HEK293 (cell line): Measurements from ENCODE around the gene CDH6.

Experiments used
- KLF10 ChIP-seq: fragments of 450-650 bp; IDR thresholded peaks from 2 replicates; pipeline ENCODE4 v1.5.1; 2018; ENCODE audit warnings: missing biosample characterization, mild to moderate bottlenecking, missing genetic modification characterization
- REPIN1 ChIP-seq: fragments of 450-650 bp; formaldehyde crosslinking; IDR thresholded peaks from 2 replicates; pipeline ENCODE4 v1.5.1; 2017; ENCODE audit warnings: missing biosample characterization, missing genetic modification characterization, low read depth
- ZNF138 ChIP-seq: fragments of 450-650 bp; formaldehyde crosslinking; IDR thresholded peaks from 2 replicates; pipeline ENCODE4 v1.5.1; 2016; ENCODE audit warnings: missing biosample characterization, missing genetic modification characterization, borderline replicate concordance
- ZNF658 ChIP-seq: fragments of 450-650 bp; formaldehyde crosslinking; IDR thresholded peaks from 2 replicates; pipeline ENCODE4; 2016; ENCODE audit warnings: missing biosample characterization, missing genetic modification characterization
- TF ChIP-seq, protein P1 (sequence below): fragments of 450-650 bp; formaldehyde crosslinking; IDR thresholded peaks from 2 replicates; pipeline ENCODE4 v1.5.1; 2016; ENCODE audit warnings: missing biosample characterization, missing genetic modification characterization
- TF ChIP-seq, protein P2 (sequence below): fragments of 450-650 bp; formaldehyde crosslinking; IDR thresholded peaks from 2 replicates; pipeline ENCODE4 v1.5.1; 2016; ENCODE audit warnings: missing biosample characterization, missing genetic modification characterization
- TF ChIP-seq, protein P3 (sequence below): fragments of 450-650 bp; formaldehyde crosslinking; IDR thresholded peaks from 2 replicates; pipeline ENCODE4 v1.5.1; 2016; ENCODE audit warnings: missing biosample characterization, missing genetic modification characterization, low read depth
- TF ChIP-seq, protein P4 (sequence below): IDR thresholded peaks from 2 replicates; pipeline ENCODE4 v1.6.1; 2011; ENCODE audit warnings: mild to moderate bottlenecking, low read depth, low read length, borderline replicate concordance
- TF ChIP-seq, protein P5 (sequence below): fragments of 450-650 bp; formaldehyde crosslinking; IDR thresholded peaks from 2 replicates; pipeline ENCODE4 v1.5.1; 2016; ENCODE audit warnings: missing biosample characterization, missing genetic modification characterization
- TF ChIP-seq, protein P6 (sequence below): fragments of 450-650 bp; formaldehyde crosslinking; IDR thresholded peaks from 2 replicates; pipeline ENCODE4 v1.5.1; 2016; ENCODE audit warnings: missing biosample characterization, missing genetic modification characterization, low read depth
- TF ChIP-seq, protein P7 (sequence below): fragments of 450-650 bp; formaldehyde crosslinking; IDR thresholded peaks from 2 replicates; pipeline ENCODE4 v1.5.1; 2016; ENCODE audit warnings: missing biosample characterization, missing genetic modification characterization
- TF ChIP-seq, protein P8 (sequence below): sonication (generic); formaldehyde crosslinking; IDR thresholded peaks from 2 replicates; pipeline ENCODE4 v1.8.1; 2022; ENCODE audit warnings: mild to moderate bottlenecking, moderate library complexity, missing genetic modification reagents

DNA sequence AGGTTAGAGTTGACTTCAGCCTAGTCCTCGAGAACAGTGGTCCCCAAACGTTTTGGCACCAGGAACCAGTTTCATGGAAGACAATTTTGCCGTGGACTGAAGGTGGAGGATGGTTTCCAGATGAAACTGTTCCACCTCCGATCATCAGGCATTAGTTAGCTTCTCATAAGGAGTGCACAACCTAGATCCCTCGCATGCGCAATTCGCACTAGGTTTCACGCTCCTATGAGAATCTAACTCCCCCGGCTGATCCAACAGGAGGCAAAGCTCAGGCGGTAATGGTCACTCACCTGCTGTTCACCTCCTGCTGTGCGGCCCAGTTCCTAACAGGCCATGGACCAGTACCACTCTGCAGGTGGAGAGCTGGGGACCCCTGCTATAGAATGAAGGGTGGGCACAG lies 163.6 kb downstream of the CDH6 start:
- TF ChIP-seq, protein P1, sequence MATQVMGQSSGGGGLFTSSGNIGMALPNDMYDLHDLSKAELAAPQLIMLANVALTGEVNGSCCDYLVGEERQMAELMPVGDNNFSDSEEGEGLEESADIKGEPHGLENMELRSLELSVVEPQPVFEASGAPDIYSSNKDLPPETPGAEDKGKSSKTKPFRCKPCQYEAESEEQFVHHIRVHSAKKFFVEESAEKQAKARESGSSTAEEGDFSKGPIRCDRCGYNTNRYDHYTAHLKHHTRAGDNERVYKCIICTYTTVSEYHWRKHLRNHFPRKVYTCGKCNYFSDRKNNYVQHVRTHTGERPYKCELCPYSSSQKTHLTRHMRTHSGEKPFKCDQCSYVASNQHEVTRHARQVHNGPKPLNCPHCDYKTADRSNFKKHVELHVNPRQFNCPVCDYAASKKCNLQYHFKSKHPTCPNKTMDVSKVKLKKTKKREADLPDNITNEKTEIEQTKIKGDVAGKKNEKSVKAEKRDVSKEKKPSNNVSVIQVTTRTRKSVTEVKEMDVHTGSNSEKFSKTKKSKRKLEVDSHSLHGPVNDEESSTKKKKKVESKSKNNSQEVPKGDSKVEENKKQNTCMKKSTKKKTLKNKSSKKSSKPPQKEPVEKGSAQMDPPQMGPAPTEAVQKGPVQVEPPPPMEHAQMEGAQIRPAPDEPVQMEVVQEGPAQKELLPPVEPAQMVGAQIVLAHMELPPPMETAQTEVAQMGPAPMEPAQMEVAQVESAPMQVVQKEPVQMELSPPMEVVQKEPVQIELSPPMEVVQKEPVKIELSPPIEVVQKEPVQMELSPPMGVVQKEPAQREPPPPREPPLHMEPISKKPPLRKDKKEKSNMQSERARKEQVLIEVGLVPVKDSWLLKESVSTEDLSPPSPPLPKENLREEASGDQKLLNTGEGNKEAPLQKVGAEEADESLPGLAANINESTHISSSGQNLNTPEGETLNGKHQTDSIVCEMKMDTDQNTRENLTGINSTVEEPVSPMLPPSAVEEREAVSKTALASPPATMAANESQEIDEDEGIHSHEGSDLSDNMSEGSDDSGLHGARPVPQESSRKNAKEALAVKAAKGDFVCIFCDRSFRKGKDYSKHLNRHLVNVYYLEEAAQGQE (tag by site-specific recombination), result no peak
- TF ChIP-seq, protein P2, sequence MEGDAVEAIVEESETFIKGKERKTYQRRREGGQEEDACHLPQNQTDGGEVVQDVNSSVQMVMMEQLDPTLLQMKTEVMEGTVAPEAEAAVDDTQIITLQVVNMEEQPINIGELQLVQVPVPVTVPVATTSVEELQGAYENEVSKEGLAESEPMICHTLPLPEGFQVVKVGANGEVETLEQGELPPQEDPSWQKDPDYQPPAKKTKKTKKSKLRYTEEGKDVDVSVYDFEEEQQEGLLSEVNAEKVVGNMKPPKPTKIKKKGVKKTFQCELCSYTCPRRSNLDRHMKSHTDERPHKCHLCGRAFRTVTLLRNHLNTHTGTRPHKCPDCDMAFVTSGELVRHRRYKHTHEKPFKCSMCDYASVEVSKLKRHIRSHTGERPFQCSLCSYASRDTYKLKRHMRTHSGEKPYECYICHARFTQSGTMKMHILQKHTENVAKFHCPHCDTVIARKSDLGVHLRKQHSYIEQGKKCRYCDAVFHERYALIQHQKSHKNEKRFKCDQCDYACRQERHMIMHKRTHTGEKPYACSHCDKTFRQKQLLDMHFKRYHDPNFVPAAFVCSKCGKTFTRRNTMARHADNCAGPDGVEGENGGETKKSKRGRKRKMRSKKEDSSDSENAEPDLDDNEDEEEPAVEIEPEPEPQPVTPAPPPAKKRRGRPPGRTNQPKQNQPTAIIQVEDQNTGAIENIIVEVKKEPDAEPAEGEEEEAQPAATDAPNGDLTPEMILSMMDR (tag by site-specific recombination), result no peak
- TF ChIP-seq, protein P3, sequence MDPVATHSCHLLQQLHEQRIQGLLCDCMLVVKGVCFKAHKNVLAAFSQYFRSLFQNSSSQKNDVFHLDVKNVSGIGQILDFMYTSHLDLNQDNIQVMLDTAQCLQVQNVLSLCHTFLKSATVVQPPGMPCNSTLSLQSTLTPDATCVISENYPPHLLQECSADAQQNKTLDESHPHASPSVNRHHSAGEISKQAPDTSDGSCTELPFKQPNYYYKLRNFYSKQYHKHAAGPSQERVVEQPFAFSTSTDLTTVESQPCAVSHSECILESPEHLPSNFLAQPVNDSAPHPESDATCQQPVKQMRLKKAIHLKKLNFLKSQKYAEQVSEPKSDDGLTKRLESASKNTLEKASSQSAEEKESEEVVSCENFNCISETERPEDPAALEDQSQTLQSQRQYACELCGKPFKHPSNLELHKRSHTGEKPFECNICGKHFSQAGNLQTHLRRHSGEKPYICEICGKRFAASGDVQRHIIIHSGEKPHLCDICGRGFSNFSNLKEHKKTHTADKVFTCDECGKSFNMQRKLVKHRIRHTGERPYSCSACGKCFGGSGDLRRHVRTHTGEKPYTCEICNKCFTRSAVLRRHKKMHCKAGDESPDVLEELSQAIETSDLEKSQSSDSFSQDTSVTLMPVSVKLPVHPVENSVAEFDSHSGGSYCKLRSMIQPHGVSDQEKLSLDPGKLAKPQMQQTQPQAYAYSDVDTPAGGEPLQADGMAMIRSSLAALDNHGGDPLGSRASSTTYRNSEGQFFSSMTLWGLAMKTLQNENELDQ (tag by site-specific recombination), result no peak
- TF ChIP-seq, protein P4, sequence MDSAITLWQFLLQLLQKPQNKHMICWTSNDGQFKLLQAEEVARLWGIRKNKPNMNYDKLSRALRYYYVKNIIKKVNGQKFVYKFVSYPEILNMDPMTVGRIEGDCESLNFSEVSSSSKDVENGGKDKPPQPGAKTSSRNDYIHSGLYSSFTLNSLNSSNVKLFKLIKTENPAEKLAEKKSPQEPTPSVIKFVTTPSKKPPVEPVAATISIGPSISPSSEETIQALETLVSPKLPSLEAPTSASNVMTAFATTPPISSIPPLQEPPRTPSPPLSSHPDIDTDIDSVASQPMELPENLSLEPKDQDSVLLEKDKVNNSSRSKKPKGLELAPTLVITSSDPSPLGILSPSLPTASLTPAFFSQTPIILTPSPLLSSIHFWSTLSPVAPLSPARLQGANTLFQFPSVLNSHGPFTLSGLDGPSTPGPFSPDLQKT, result no peak
- TF ChIP-seq, protein P5, sequence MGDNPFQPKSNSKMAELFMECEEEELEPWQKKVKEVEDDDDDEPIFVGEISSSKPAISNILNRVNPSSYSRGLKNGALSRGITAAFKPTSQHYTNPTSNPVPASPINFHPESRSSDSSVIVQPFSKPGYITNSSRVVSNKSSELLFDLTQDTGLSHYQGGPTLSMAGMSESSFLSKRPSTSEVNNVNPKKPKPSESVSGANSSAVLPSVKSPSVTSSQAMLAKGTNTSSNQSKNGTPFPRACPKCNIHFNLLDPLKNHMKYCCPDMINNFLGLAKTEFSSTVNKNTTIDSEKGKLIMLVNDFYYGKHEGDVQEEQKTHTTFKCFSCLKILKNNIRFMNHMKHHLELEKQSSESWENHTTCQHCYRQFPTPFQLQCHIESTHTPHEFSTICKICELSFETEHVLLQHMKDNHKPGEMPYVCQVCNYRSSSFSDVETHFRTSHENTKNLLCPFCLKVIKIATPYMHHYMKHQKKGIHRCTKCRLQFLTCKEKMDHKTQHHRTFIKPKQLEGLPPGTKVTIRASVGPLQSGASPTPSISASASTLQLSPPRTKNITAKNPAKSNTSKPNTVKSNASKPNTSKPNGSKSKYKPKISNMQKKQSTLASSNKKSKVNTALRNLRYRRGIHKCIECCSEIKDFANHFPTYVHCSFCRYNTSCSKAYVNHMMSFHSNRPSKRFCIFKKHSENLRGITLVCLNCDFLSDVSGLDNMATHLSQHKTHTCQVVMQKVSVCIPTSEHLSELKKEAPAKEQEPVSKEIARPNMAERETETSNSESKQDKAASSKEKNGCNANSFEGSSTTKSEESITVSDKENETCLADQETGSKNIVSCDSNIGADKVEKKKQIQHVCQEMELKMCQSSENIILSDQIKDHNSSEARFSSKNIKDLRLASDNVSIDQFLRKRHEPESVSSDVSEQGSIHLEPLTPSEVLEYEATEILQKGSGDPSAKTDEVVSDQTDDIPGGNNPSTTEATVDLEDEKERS (tag by site-specific recombination), result no peak
- no peak for TF ChIP-seq REPIN1 (tag by site-specific recombination)
- TF ChIP-seq KLF10 (tag by site-specific recombination), result no peak
- TF ChIP-seq, protein P6, sequence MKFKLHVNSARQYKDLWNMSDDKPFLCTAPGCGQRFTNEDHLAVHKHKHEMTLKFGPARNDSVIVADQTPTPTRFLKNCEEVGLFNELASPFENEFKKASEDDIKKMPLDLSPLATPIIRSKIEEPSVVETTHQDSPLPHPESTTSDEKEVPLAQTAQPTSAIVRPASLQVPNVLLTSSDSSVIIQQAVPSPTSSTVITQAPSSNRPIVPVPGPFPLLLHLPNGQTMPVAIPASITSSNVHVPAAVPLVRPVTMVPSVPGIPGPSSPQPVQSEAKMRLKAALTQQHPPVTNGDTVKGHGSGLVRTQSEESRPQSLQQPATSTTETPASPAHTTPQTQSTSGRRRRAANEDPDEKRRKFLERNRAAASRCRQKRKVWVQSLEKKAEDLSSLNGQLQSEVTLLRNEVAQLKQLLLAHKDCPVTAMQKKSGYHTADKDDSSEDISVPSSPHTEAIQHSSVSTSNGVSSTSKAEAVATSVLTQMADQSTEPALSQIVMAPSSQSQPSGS (tag by site-specific recombination), result no peak
- TF ChIP-seq ZNF138, result no peak
- TF ChIP-seq, protein P7, sequence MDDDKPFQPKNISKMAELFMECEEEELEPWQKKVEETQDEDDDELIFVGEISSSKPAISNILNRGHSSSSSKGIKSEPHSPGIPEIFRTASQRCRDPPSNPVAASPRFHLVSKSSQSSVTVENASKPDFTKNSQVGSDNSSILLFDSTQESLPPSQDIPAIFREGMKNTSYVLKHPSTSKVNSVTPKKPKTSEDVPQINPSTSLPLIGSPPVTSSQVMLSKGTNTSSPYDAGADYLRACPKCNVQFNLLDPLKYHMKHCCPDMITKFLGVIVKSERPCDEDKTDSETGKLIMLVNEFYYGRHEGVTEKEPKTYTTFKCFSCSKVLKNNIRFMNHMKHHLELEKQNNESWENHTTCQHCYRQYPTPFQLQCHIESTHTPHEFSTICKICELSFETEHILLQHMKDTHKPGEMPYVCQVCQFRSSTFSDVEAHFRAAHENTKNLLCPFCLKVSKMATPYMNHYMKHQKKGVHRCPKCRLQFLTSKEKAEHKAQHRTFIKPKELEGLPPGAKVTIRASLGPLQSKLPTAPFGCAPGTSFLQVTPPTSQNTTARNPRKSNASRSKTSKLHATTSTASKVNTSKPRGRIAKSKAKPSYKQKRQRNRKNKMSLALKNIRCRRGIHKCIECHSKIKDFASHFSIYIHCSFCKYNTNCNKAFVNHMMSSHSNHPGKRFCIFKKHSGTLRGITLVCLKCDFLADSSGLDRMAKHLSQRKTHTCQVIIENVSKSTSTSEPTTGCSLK (tag by site-specific recombination), result no peak
- TF ChIP-seq ZNF658 (tag by site-specific recombination), result no peak
- TF ChIP-seq, protein P8, sequence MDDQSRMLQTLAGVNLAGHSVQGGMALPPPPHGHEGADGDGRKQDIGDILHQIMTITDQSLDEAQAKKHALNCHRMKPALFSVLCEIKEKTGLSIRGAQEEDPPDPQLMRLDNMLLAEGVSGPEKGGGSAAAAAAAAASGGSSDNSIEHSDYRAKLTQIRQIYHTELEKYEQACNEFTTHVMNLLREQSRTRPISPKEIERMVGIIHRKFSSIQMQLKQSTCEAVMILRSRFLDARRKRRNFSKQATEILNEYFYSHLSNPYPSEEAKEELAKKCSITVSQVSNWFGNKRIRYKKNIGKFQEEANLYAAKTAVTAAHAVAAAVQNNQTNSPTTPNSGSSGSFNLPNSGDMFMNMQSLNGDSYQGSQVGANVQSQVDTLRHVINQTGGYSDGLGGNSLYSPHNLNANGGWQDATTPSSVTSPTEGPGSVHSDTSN (CRISPR knock-in tag), result no peak
